Measurements from ENCODE around the gene FOXP1.
"Not testable (repeated sequence)": the region's sequence is repeated elsewhere in the genome, so short reads cannot be mapped to it uniquely, and the experiment has no call there.

Gene FOXP1

GRCh38 chr3:70981231-70981880 lies 602.2 kb downstream of the FOXP1 start:
- H3K4me1 ChIP-seq (ENCODE audit: control insufficient read depth in 2 of 2, insufficient read depth in 2 of 2, low read length in 2 of 2) = peaks cover 0 to 3% of the 10 kb centered on the region in 2 donors
- H3K27me3 ChIP-seq (ENCODE audit: control insufficient read depth in 2 of 2, insufficient read depth in 2 of 2, low read length in 2 of 2) = no peaks in the 10 kb centered on the region
- peak overlapping the region in 1 of 2 donors; percentile 35 for H3K27ac ChIP-seq (ENCODE audit: low read depth in 2 of 2, low read length in 2 of 2)
- peaks cover 47 to 52% of the 10 kb centered on the region in 2 donors for H3K36me3 ChIP-seq (ENCODE audit: control insufficient read depth in 2 of 2, insufficient read depth in 2 of 2, low read length in 2 of 2)
- no peaks in the 10 kb centered on the region for H3K9me3 ChIP-seq (ENCODE audit: control insufficient read depth in 2 of 2, low read length in 2 of 2)
- no peak overlapping the region for H3K4me3 ChIP-seq (ENCODE audit: low read length in 2 of 2)
- no peak overlapping the region for H3K9ac ChIP-seq (ENCODE audit: low read depth in 1 of 2, low read length in 2 of 2)

- Histone ChIP-seq H3K4me1 (ENCODE audit: control insufficient read depth in 2 of 2, insufficient read depth in 2 of 2, low read length in 2 of 2) (peaks cover 0 to 3% of the 10 kb centered on the region in 2 donors), H3K27me3 (ENCODE audit: control insufficient read depth in 2 of 2, insufficient read depth in 2 of 2, low read length in 2 of 2) (no peaks in the 10 kb centered on the region), H3K9me3 (ENCODE audit: control insufficient read depth in 2 of 2, low read length in 2 of 2) (no peaks in the 10 kb centered on the region), H3K27ac (ENCODE audit: low read depth in 2 of 2, low read length in 2 of 2) (peak overlapping the region in 1 of 2 donors; percentile 5), H3K36me3 (ENCODE audit: control insufficient read depth in 2 of 2, insufficient read depth in 2 of 2, low read length in 2 of 2) (peaks cover 47 to 54% of the 10 kb centered on the region in 2 donors), H3K9ac (ENCODE audit: low read depth in 1 of 2, low read length in 2 of 2) (no peak overlapping the region), H3K4me3 (ENCODE audit: low read length in 2 of 2) (no peak overlapping the region)
Measured at GRCh38 chr3:70980646-70981170, 602.8 kb downstream of the FOXP1 start.

- Histone ChIP-seq H3K9ac (ENCODE audit: low read depth in 1 of 2, low read length in 2 of 2) (no peak overlapping the region), H3K36me3 (ENCODE audit: control insufficient read depth in 2 of 2, insufficient read depth in 2 of 2, low read length in 2 of 2) (peaks cover 49 to 56% of the 10 kb centered on the region in 2 donors), H3K27ac (ENCODE audit: low read depth in 2 of 2, low read length in 2 of 2) (peak overlapping the region in 1 of 2 donors; percentile 5)
Measured at GRCh38 chr3:70979983-70980645, 603.4 kb downstream of the FOXP1 start.

GRCh38 chr3:70977712-70978111 lies 605.8 kb downstream of the FOXP1 start:
- Histone ChIP-seq H3K36me3 (ENCODE audit: control insufficient read depth in 2 of 2, insufficient read depth in 2 of 2, low read length in 2 of 2) (peaks cover 43 to 47% of the 10 kb centered on the region in 2 donors), H3K4me1 (ENCODE audit: control insufficient read depth in 2 of 2, insufficient read depth in 2 of 2, low read length in 2 of 2) (no peaks in the 10 kb centered on the region), H3K9ac (ENCODE audit: low read depth in 1 of 2, low read length in 2 of 2) (no peak overlapping the region), H3K27me3 (ENCODE audit: control insufficient read depth in 2 of 2, insufficient read depth in 2 of 2, low read length in 2 of 2) (no peaks in the 10 kb centered on the region), H3K4me3 (ENCODE audit: low read length in 2 of 2) (no peak overlapping the region), H3K9me3 (ENCODE audit: control insufficient read depth in 2 of 2, low read length in 2 of 2) (no peaks in the 10 kb centered on the region), H3K27ac (ENCODE audit: low read depth in 2 of 2, low read length in 2 of 2) (no peak overlapping the region)

More at GRCh38 chr3:70979983-70980645, 603.4 kb downstream of the FOXP1 start:
- Histone ChIP-seq H3K4me1 (ENCODE audit: control insufficient read depth in 2 of 2, insufficient read depth in 2 of 2, low read length in 2 of 2) (peaks cover 0 to 3% of the 10 kb centered on the region in 2 donors), H3K9me3 (ENCODE audit: control insufficient read depth in 2 of 2, low read length in 2 of 2) (no peaks in the 10 kb centered on the region), H3K4me3 (ENCODE audit: low read length in 2 of 2) (no peak overlapping the region), H3K27me3 (ENCODE audit: control insufficient read depth in 2 of 2, insufficient read depth in 2 of 2, low read length in 2 of 2) (no peaks in the 10 kb centered on the region)

GRCh38 chr3:70975981-70976380 lies 607.5 kb downstream of the FOXP1 start:
- H3K4me3 ChIP-seq (ENCODE audit: low read length in 2 of 2) = not testable (repeated sequence)

GRCh38 chr3:70974747-70975146 lies 608.8 kb downstream of the FOXP1 start:
- Histone ChIP-seq H3K27me3 (ENCODE audit: control insufficient read depth in 2 of 2, insufficient read depth in 2 of 2, low read length in 2 of 2) (no peaks in the 10 kb centered on the region), H3K4me3 (ENCODE audit: low read length in 2 of 2) (no peak overlapping the region), H3K9ac (ENCODE audit: low read depth in 1 of 2, low read length in 2 of 2) (no peak overlapping the region), H3K36me3 (ENCODE audit: control insufficient read depth in 2 of 2, insufficient read depth in 2 of 2, low read length in 2 of 2) (peaks cover 64 to 67% of the 10 kb centered on the region in 2 donors), H3K4me1 (ENCODE audit: control insufficient read depth in 2 of 2, insufficient read depth in 2 of 2, low read length in 2 of 2) (no peaks in the 10 kb centered on the region), H3K9me3 (ENCODE audit: control insufficient read depth in 2 of 2, low read length in 2 of 2) (no peaks in the 10 kb centered on the region), H3K27ac (ENCODE audit: low read depth in 2 of 2, low read length in 2 of 2) (no peak overlapping the region)

More at GRCh38 chr3:70975981-70976380, 607.5 kb downstream of the FOXP1 start:
- not testable (repeated sequence) for H3K27ac ChIP-seq (ENCODE audit: low read depth in 2 of 2, low read length in 2 of 2); H3K9me3 ChIP-seq (ENCODE audit: control insufficient read depth in 2 of 2, low read length in 2 of 2); H3K4me1 ChIP-seq (ENCODE audit: control insufficient read depth in 2 of 2, insufficient read depth in 2 of 2, low read length in 2 of 2); H3K27me3 ChIP-seq (ENCODE audit: control insufficient read depth in 2 of 2, insufficient read depth in 2 of 2, low read length in 2 of 2); H3K9ac ChIP-seq (ENCODE audit: low read depth in 1 of 2, low read length in 2 of 2)
- H3K36me3 ChIP-seq (ENCODE audit: control insufficient read depth in 2 of 2, insufficient read depth in 2 of 2, low read length in 2 of 2) = peaks cover 60 to 62% of the 10 kb centered on the region in 2 donors

GRCh38 chr3:70973558-70973957 lies 610.0 kb downstream of the FOXP1 start:
- no peak overlapping the region for H3K9ac ChIP-seq (ENCODE audit: low read depth in 1 of 2, low read length in 2 of 2)
- H3K9me3 ChIP-seq (ENCODE audit: control insufficient read depth in 2 of 2, low read length in 2 of 2) = no peaks in the 10 kb centered on the region
- H3K4me3 ChIP-seq (ENCODE audit: low read length in 2 of 2) = no peak overlapping the region
- H3K4me1 ChIP-seq (ENCODE audit: control insufficient read depth in 2 of 2, insufficient read depth in 2 of 2, low read length in 2 of 2) = no peaks in the 10 kb centered on the region
- no peaks in the 10 kb centered on the region for H3K27me3 ChIP-seq (ENCODE audit: control insufficient read depth in 2 of 2, insufficient read depth in 2 of 2, low read length in 2 of 2)
- peaks cover 75 to 76% of the 10 kb centered on the region in 2 donors for H3K36me3 ChIP-seq (ENCODE audit: control insufficient read depth in 2 of 2, insufficient read depth in 2 of 2, low read length in 2 of 2)
- no peak overlapping the region for H3K27ac ChIP-seq (ENCODE audit: low read depth in 2 of 2, low read length in 2 of 2)

GRCh38 chr3:70972855-70973254 lies 610.7 kb downstream of the FOXP1 start:
- H3K36me3 ChIP-seq (ENCODE audit: control insufficient read depth in 2 of 2, insufficient read depth in 2 of 2, low read length in 2 of 2) = peaks cover 78 to 80% of the 10 kb centered on the region in 2 donors
- H3K27ac ChIP-seq (ENCODE audit: low read depth in 2 of 2, low read length in 2 of 2) = no peak overlapping the region
- no peaks in the 10 kb centered on the region for H3K4me1 ChIP-seq (ENCODE audit: control insufficient read depth in 2 of 2, insufficient read depth in 2 of 2, low read length in 2 of 2)
- no peak overlapping the region for H3K4me3 ChIP-seq (ENCODE audit: low read length in 2 of 2)
- H3K27me3 ChIP-seq (ENCODE audit: control insufficient read depth in 2 of 2, insufficient read depth in 2 of 2, low read length in 2 of 2) = no peaks in the 10 kb centered on the region
- no peak overlapping the region for H3K9ac ChIP-seq (ENCODE audit: low read depth in 1 of 2, low read length in 2 of 2)
- no peaks in the 10 kb centered on the region for H3K9me3 ChIP-seq (ENCODE audit: control insufficient read depth in 2 of 2, low read length in 2 of 2)

- no peaks in the 10 kb centered on the region for H3K27me3 ChIP-seq (ENCODE audit: control insufficient read depth in 2 of 2, insufficient read depth in 2 of 2, low read length in 2 of 2)
- H3K9me3 ChIP-seq (ENCODE audit: control insufficient read depth in 2 of 2, low read length in 2 of 2) = no peaks in the 10 kb centered on the region
- H3K27ac ChIP-seq (ENCODE audit: low read depth in 2 of 2, low read length in 2 of 2) = no peak overlapping the region
- no peak overlapping the region for H3K4me3 ChIP-seq (ENCODE audit: low read length in 2 of 2)
- no peak overlapping the region for H3K9ac ChIP-seq (ENCODE audit: low read depth in 1 of 2, low read length in 2 of 2)
- H3K36me3 ChIP-seq (ENCODE audit: control insufficient read depth in 2 of 2, insufficient read depth in 2 of 2, low read length in 2 of 2) = peaks cover 65 to 71% of the 10 kb centered on the region in 2 donors
- H3K4me1 ChIP-seq (ENCODE audit: control insufficient read depth in 2 of 2, insufficient read depth in 2 of 2, low read length in 2 of 2) = no peaks in the 10 kb centered on the region
Measured at GRCh38 chr3:70970952-70971351, 612.6 kb downstream of the FOXP1 start.

GRCh38 chr3:70970171-70970570 lies 613.4 kb downstream of the FOXP1 start:
- Histone ChIP-seq H3K4me1 (ENCODE audit: control insufficient read depth in 2 of 2, insufficient read depth in 2 of 2, low read length in 2 of 2) (no peaks in the 10 kb centered on the region), H3K9me3 (ENCODE audit: control insufficient read depth in 2 of 2, low read length in 2 of 2) (no peaks in the 10 kb centered on the region), H3K27ac (ENCODE audit: low read depth in 2 of 2, low read length in 2 of 2) (no peak overlapping the region), H3K27me3 (ENCODE audit: control insufficient read depth in 2 of 2, insufficient read depth in 2 of 2, low read length in 2 of 2) (no peaks in the 10 kb centered on the region), H3K9ac (ENCODE audit: low read depth in 1 of 2, low read length in 2 of 2) (no peak overlapping the region), H3K36me3 (ENCODE audit: control insufficient read depth in 2 of 2, insufficient read depth in 2 of 2, low read length in 2 of 2) (peaks cover 65 to 71% of the 10 kb centered on the region in 2 donors), H3K4me3 (ENCODE audit: low read length in 2 of 2) (no peak overlapping the region)

All from mucosa of rectum (tissue), 2 donors.